H1 (cell line): Measurements from ENCODE around the gene TAS1R1. TPM values are rescaled to one million over a fixed set of nuclear protein-coding genes. Genes with fewer than 3 reads are reported as not detected.

ENCODE experiments used
- CTCF ChIA-PET: fragments of 300-600 bp; sonication (Branson Sonifier 250); formaldehyde crosslinking; loops from one replicate; lab custom pipeline; 2021; ENCODE audit not compliant: partially characterized antibody; lab: Charles Lee
- POLR2A ChIA-PET: fragments of 300-600 bp; sonication (Branson Sonifier 250); formaldehyde crosslinking; loops from one replicate; lab custom pipeline; 2021; ENCODE audit warnings: inconsistent platforms; ENCODE audit not compliant: partially characterized antibody; lab: Charles Lee
- DNase-seq, 2 experiments: peaks; one replicate each; pipeline versions ENCODE4 v3.0.0 to v3.0.0-alpha.2; 2010 to 2022; ENCODE audit warnings: low spot score in 2 of 2, low read depth in 1 of 2, mixed read lengths in 1 of 2
- FAIRE-seq: peaks from 2 replicates; lab custom pipeline; 2011; peaks lifted over from hg19 to GRCh38; lab: Jason Lieb, UNC
- H2AFZ ChIP-seq: 2 replicates; pipeline ENCODE4 v1.8.1; 2012; ENCODE audit warnings: low read length, inconsistent platforms
- H2AK5ac ChIP-seq: 2 replicates; pipeline ENCODE4 v1.6.1; 2013; ENCODE audit warnings: low read depth, low read length
- H2BK120ac ChIP-seq: replicated peaks from 2 replicates; pipeline ENCODE3; 2013; ENCODE audit warnings: low read depth, low read length, inconsistent platforms
- H2BK12ac ChIP-seq: 2 replicates; pipeline ENCODE4 v1.6.1; 2013; ENCODE audit warnings: low read depth, low read length
- H2BK15ac ChIP-seq: 2 replicates; pipeline ENCODE4 v1.6.1; 2013; ENCODE audit warnings: low read length
- H2BK20ac ChIP-seq: 2 replicates; pipeline ENCODE4 v1.6.1; 2013; ENCODE audit warnings: low read length
- H2BK5ac ChIP-seq: 2 replicates; pipeline ENCODE4 v1.6.1; 2013; ENCODE audit warnings: low read depth, low read length
- H3K14ac ChIP-seq: 2 replicates; pipeline ENCODE4 v1.6.1; 2013; ENCODE audit warnings: inconsistent platforms; ENCODE audit not compliant: insufficient read length
- H3K18ac ChIP-seq: 2 replicates; pipeline ENCODE4 v1.6.1; 2013; ENCODE audit warnings: low read length; ENCODE audit errors: extremely low read depth
- H3K23ac ChIP-seq: 2 replicates; pipeline ENCODE4 v1.6.1; 2013; ENCODE audit warnings: inconsistent platforms; ENCODE audit not compliant: insufficient read length
- H3K23me2 ChIP-seq: 2 replicates; pipeline ENCODE4 v1.6.1; 2013; ENCODE audit warnings: low read depth, low read length
- H3K27ac ChIP-seq: 2 replicates; pipeline ENCODE4 v1.6.1; 2011; ENCODE audit warnings: low read depth, low read length, inconsistent platforms
- H3K27me3 ChIP-seq, 4 experiments: replicated peaks in 1 of 4; 1 replicate in 1 of 4; 2 replicates in 3 of 4; pipeline versions ENCODE4 v1.6.1 to v1.8.1; 2011 to 2013; ENCODE audit warnings: low read length in 3 of 4, mild to moderate bottlenecking in 3 of 4, inconsistent platforms in 2 of 4, mixed read lengths in 2 of 4, moderate library complexity in 1 of 4; ENCODE audit not compliant: control insufficient read depth in 3 of 4, insufficient read depth in 3 of 4; ENCODE audit errors: extremely low read depth in 1 of 4
- H3K36me3 ChIP-seq, 4 experiments: 2 replicates each; pipeline versions ENCODE4 v1.6.1 to v1.8.1; 2011 to 2013; ENCODE audit warnings: mild to moderate bottlenecking in 4 of 4, low read length in 3 of 4, moderate library complexity in 2 of 4, control low read depth in 1 of 4, inconsistent platforms in 1 of 4; ENCODE audit not compliant: insufficient read depth in 4 of 4, control insufficient read depth in 2 of 4
- H3K4ac ChIP-seq: replicated peaks from 2 replicates; pipeline ENCODE3; 2013; ENCODE audit warnings: low read length, low read depth, mixed read lengths, inconsistent platforms; ENCODE audit not compliant: insufficient read length
- H3K4me1 ChIP-seq, 4 experiments: replicated peaks in 1 of 4; 1 replicate in 1 of 4; 2 replicates in 3 of 4; pipeline versions ENCODE4 v1.6.1 to v1.8.1; 2011 to 2013; ENCODE audit warnings: low read length in 3 of 4, inconsistent platforms in 2 of 4, mixed read lengths in 1 of 4; ENCODE audit not compliant: insufficient read depth in 4 of 4, control insufficient read depth in 3 of 4
- H3K4me2 ChIP-seq, 2 experiments: 2 replicates each; pipeline versions ENCODE4 v1.6.1 to v1.8.1; 2011 to 2013; ENCODE audit warnings: low read depth in 2 of 2, low read length in 2 of 2, control low read depth in 1 of 2, inconsistent platforms in 1 of 2, mild to moderate bottlenecking in 1 of 2; ENCODE audit not compliant: insufficient read depth in 1 of 2
- H3K4me3 ChIP-seq, 4 experiments: fragments of 200-600, 300-600 bp in 1 of 4; sonication (generic), shearing (Covaris generic), sonication (Bioruptor Twin) in 1 of 4; 2 replicates each; pipeline versions ENCODE4 v1.5.1 to v1.8.1; 2011 to 2016; ENCODE audit warnings: low read length in 4 of 4, low read depth in 3 of 4, control low read depth in 2 of 4, inconsistent platforms in 2 of 4, mild to moderate bottlenecking in 2 of 4, mixed read lengths in 1 of 4, moderate library complexity in 1 of 4; ENCODE audit not compliant: insufficient read depth in 2 of 4; ENCODE audit errors: extremely low read depth in 1 of 4
- H3K56ac ChIP-seq: replicated peaks from 2 replicates; pipeline ENCODE3; 2013; ENCODE audit warnings: low read depth, mild to moderate bottlenecking, mixed read lengths, low read length, inconsistent platforms; ENCODE audit not compliant: insufficient read length
- H3K79me1 ChIP-seq: 2 replicates; pipeline ENCODE4 v1.6.1; 2013; ENCODE audit warnings: low read depth, low read length, control low read depth
- H3K79me2 ChIP-seq, 2 experiments: 2 replicates each; pipeline versions ENCODE4 v1.6.1 to v1.8.1; 2012 to 2013; ENCODE audit warnings: low read length in 2 of 2, mild to moderate bottlenecking in 2 of 2, inconsistent platforms in 1 of 2; ENCODE audit not compliant: insufficient read depth in 2 of 2, control insufficient read depth in 1 of 2
- H3K9ac ChIP-seq, 4 experiments: replicated peaks in 1 of 4; 1 replicate in 1 of 4; 2 replicates in 3 of 4; pipeline versions ENCODE4 v1.6.1 to v1.8.1; 2011 to 2013; ENCODE audit warnings: low read depth in 3 of 4, low read length in 3 of 4, control low read depth in 2 of 4, mild to moderate bottlenecking in 2 of 4, moderate library complexity in 2 of 4, inconsistent platforms in 1 of 4; ENCODE audit errors: extremely low read depth in 1 of 4
- H3K9me3 ChIP-seq, 2 experiments: 2 replicates each; pipeline versions ENCODE4 v1.6.1 to v1.8.1; 2012 to 2013; ENCODE audit warnings: mild to moderate bottlenecking in 2 of 2, moderate library complexity in 2 of 2, control low read depth in 1 of 2, inconsistent platforms in 1 of 2, low read depth in 1 of 2, low read length in 1 of 2, mixed read lengths in 1 of 2; ENCODE audit not compliant: insufficient read depth in 2 of 2
- H4K20me1 ChIP-seq, 2 experiments: replicated peaks in 1 of 2; 2 replicates each; pipeline versions ENCODE3 to v1.8.1; 2011 to 2013; ENCODE audit warnings: inconsistent platforms in 2 of 2, low read length in 2 of 2, mild to moderate bottlenecking in 1 of 2; ENCODE audit not compliant: insufficient read depth in 2 of 2, control insufficient read depth in 1 of 2
- H4K5ac ChIP-seq: 2 replicates; pipeline ENCODE4 v1.6.1; 2013; ENCODE audit warnings: low read length, low read depth, mixed read lengths, inconsistent platforms; ENCODE audit not compliant: insufficient read length
- H4K8ac ChIP-seq: 2 replicates; pipeline ENCODE4 v1.8.0; 2013; ENCODE audit warnings: mild to moderate bottlenecking, moderate library complexity, low read length, inconsistent platforms; ENCODE audit not compliant: insufficient read depth; ENCODE audit errors: extremely low read depth
- H4K91ac ChIP-seq: replicated peaks from 2 replicates; pipeline ENCODE3; 2013; ENCODE audit warnings: low read length, mixed read lengths, inconsistent platforms; ENCODE audit not compliant: insufficient read length
- CBX8 ChIP-seq: fragments of 300-800, 300-1000 bp; sonication (generic); IDR thresholded peaks from 2 replicates; pipeline ENCODE4 v1.7.1; 2016; ENCODE audit warnings: low read depth, low read length, borderline replicate concordance
- CEBPB ChIP-seq: IDR thresholded peaks from 2 replicates; pipeline ENCODE4 v1.6.1; 2012; ENCODE audit warnings: low read depth, low read length
- CHD2 ChIP-seq: IDR thresholded peaks from 2 replicates; pipeline ENCODE4 v1.6.1; 2012; ENCODE audit warnings: low read length, improper control_type of control experiment
- EP300 ChIP-seq, 2 experiments: IDR thresholded peaks; 1 replicate in 1 of 2; 2 replicates in 1 of 2; pipeline ENCODE4 v1.6.1; 2011 to 2012; ENCODE audit warnings: low read depth in 2 of 2, low read length in 2 of 2, mild to moderate bottlenecking in 2 of 2, borderline replicate concordance in 1 of 2, inconsistent platforms in 1 of 2, moderate library complexity in 1 of 2
- POLR2AphosphoS5 ChIP-seq: IDR thresholded peaks from 2 replicates; pipeline ENCODE4 v1.6.1; 2011; ENCODE audit warnings: low read depth, low read length
- RNF2 ChIP-seq: fragments of 200-900, 300-1000 bp; sonication (generic); IDR thresholded peaks from 2 replicates; pipeline ENCODE4 v1.7.1; 2016; ENCODE audit warnings: borderline replicate concordance, low read depth, mild to moderate bottlenecking, antibody characterized with exemption, low read length; ENCODE audit not compliant: poor library complexity, severe bottlenecking; ENCODE audit errors: missing control alignments
- SP1 ChIP-seq: IDR thresholded peaks from 2 replicates; pipeline ENCODE4 v1.6.1; 2011; ENCODE audit warnings: low read depth, low read length
- SRF ChIP-seq: IDR thresholded peaks from 2 replicates; pipeline ENCODE4 v1.6.1; 2011; ENCODE audit warnings: mild to moderate bottlenecking, low read depth, low read length, moderate library complexity
- WGBS, 2 experiments: shearing (Covaris generic) in 1 of 2; methylation state at CpG; one replicate each; pipeline versions ENCODE4 v1.1.6 to v1.1.7; 2013 to 2015; ENCODE audit warnings: low lambda C conversion rate in 2 of 2, mixed read lengths in 2 of 2, inconsistent platforms in 1 of 2, low coverage in 1 of 2, missing lambda C conversion rate in 1 of 2; ENCODE audit not compliant: insufficient replicate concordance in 2 of 2, insufficient coverage in 1 of 2, insufficient read length in 1 of 2; ENCODE audit errors: extremely low coverage in 1 of 2, missing lambda C conversion rate in 1 of 2; 5-methylcytosine and 5-hydroxymethylcytosine counted together
- long read RNA-seq, 2 experiments: library from RNA in 1 of 2; library from capped mRNA in 1 of 2; stranded (forward); transcript quantifications; one replicate each; pipeline ENCODE4 v2.0.0, GENCODE V29; 2021; ENCODE audit warnings: inconsistent platforms in 1 of 2
- polyA minus RNA-seq, 3 experiments: library from RNA; depleted of rRNA, polyadenylated mRNA; stranded (reverse); fragments of >200 nt; gene quantifications; 1 replicate in 2 of 3; 2 replicates in 1 of 3; pipeline ENCODE4 v1.2.3, GENCODE V29; 2011
- polyA plus RNA-seq, 7 experiments: library from polyadenylated mRNA; depleted of rRNA in 3 of 7; stranded (reverse) in 5 of 7; unstranded in 2 of 7; fragments of >200 nt in 5 of 7; fragments of 200-250 nt in 2 of 7; gene quantifications; 1 replicate in 5 of 7; 2 replicates in 1 of 7; 4 replicates in 1 of 7; pipeline versions ENCODE4 v1.2.1 to v1.2.3, GENCODE V29; 2011 to 2013; ENCODE audit warnings: missing spikeins in 2 of 7, mixed read lengths in 2 of 7
- total RNA-seq: library from RNA; stranded (reverse); fragmentation: NEBNext Ultra II Directional; extraction: Animal tissue kit (Norgen Biotek cat#: 25700); gene quantifications from 2 replicates; pipeline ENCODE4 v1.2.1, GENCODE V29; 2021

TAS1R1 gene
- total RNA-seq (0.13 TPM in 1 of 2 replicates, not detected in the other), polyA plus RNA-seq (2011; rRNA removed) (0.17 and 0.26 TPM in 2 replicates), polyA minus RNA-seq (2011; rRNA and poly(A)+ RNA removed) (0.29 TPM in 1 of 2 replicates, not detected in the other)
- 0.06 TPM for polyA plus RNA-seq (2011; cell fraction: cytosol; rRNA removed)
- 0.14 TPM for polyA plus RNA-seq (2011; cell fraction: nucleus; rRNA removed)
- polyA plus RNA-seq (2012, experiment 1 of 2): 0.08 to 0.11 TPM in 2 of 4 replicates, not detected in the others
- not detected for polyA plus RNA-seq (2012, experiment 2 of 2)
- polyA plus RNA-seq (2013, experiment 1 of 2): 0.04 TPM
- polyA plus RNA-seq (2013, experiment 2 of 2): 0.04 TPM
- not detected for polyA minus RNA-seq (2011; cell fraction: cytosol; rRNA and poly(A)+ RNA removed)
- not detected for polyA minus RNA-seq (2011; cell fraction: nucleus; rRNA and poly(A)+ RNA removed)
- long read RNA-seq, experiment 1: 0 reads
- long read RNA-seq, experiment 2: 0 reads

GRCh38 chr1:6554907-6555778 lies at the start of gene TAS1R1:
TSS of gene TAS1R1 (plus strand) at chr1:6555307. CDS start at chr1:6555374, 67 bp downstream.
- Histone ChIP-seq H3K9me3 (no peaks in the 10 kb centered on the region), H4K91ac (peak within 1 kb of the TSS; percentile 1), H3K27me3 (no peaks in the 10 kb centered on the region), H2BK15ac (0 out of 2 replicates have a peak within 1 kb of the TSS, but pooled peaks have one; percentile 81), H3K79me1 (peaks cover 5% of the 10 kb centered on the region), H2BK12ac (0 out of 2 replicates have a peak within 1 kb of the TSS, but pooled peaks have one; percentile 78), H4K8ac (peak within 1 kb of the TSS; percentile 96), H4K5ac (peak within 1 kb of the TSS; percentile 37), H2BK5ac (no peak within 1 kb of the TSS; the same call in 1 of the 2 replicates), H3K27ac (peak within 1 kb of the TSS; percentile 86), H3K79me2 (peaks cover 6 to 23% of the 10 kb centered on the region in 2 experiments), H3K4ac (no peak within 1 kb of the TSS), H2BK20ac (no peak within 1 kb of the TSS), H4K20me1 (peaks cover 3 to 4% of the 10 kb centered on the region in 2 experiments), H2BK120ac (no peak within 1 kb of the TSS), H3K4me1 (peaks cover 3 to 6% (median 5%) of the 10 kb centered on the region in 4 experiments; a peak in 5 of 7 replicates), H3K23ac (no peak within 1 kb of the TSS), H2AK5ac (no peak within 1 kb of the TSS), H2AFZ (peak within 1 kb of the TSS; percentile 47), H3K36me3 (peaks cover 0 to 3% (median 2%) of the 10 kb centered on the region in 4 experiments; a peak in 1 of 8 replicates), H3K14ac (no peak within 1 kb of the TSS), H3K4me3 (peak within 1 kb of the TSS; percentile 66 to 97 (median 90)), H3K18ac (no peak within 1 kb of the TSS; the same call in 1 of the 2 replicates), H3K56ac (peak within 1 kb of the TSS; percentile 18), H3K23me2 (no peaks in the 10 kb centered on the region; the same call in 1 of the 2 replicates), H3K9ac (peak within 1 kb of the TSS; percentile 62 to 100 (median 95)), H3K4me2 (peak within 1 kb of the TSS; percentile 71 to 78)
- no peak for DNase-seq
- POLR2A ChIA-PET: interaction anchor here (0.7 to 5.2 kb wide), 14 partner anchors 8 to 1874 kb away, joined by 3 to 46 read pairs (median 4); partner anchors contain the start of gene KLHL21
- 91% methylated on average over 19 of the region's 19 CpGs; no CpG with 5 or more reads in 1 of the 2 experiments for WGBS, 2 experiments
- FAIRE-seq: no peak
- CTCF ChIA-PET: interaction anchor here (0.6 to 3.4 kb wide), 23 partner anchors 9 to 1121 kb away, joined by 3 to 23 read pairs (median 4); partner anchors contain the start of gene ZBTB48
- TF ChIP-seq CHD2: no peak
- TF ChIP-seq POLR2AphosphoS5: no peak
- no peak for TF ChIP-seq SP1
- TF ChIP-seq SRF: no peak
- no peak for TF ChIP-seq CBX8
- no peak for TF ChIP-seq EP300 (IDR thresholded peaks at IDR 0.05; ENCODE audit: borderline replicate concordance in 1 of 2, low read depth in 2 of 2, low read length in 2 of 2)
- no peak for TF ChIP-seq CEBPB
- no peak for TF ChIP-seq RNF2
